Measurements from ENCODE around the gene AJM1. TPM values are rescaled to one million over a fixed set of nuclear protein-coding genes. Genes with fewer than 3 reads are reported as not detected.
"Not testable (repeated sequence)": the region's sequence is repeated elsewhere in the genome, so short reads cannot be mapped to it uniquely, and the experiment has no call there.

The AJM1 gene
- total RNA-seq, 1 donor from 2014 or later = 7.4 TPM

GRCh38 chr9:136863623-136864273 is 21.5 kb downstream of the AJM1 start:
- DNase-seq (ENCODE audit: low spot score) = no peak
- Mint-ChIP-seq H3K27me3 (ENCODE audit: low read depth) (no peaks in the 10 kb centered on the region), H3K9me3 (ENCODE audit: low read depth) (no peaks in the 10 kb centered on the region), H3K27ac (ENCODE audit: unreplicated experiment) (no peak overlapping the region), H3K4me1 (ENCODE audit: low read depth) (peaks cover 14% of the 10 kb centered on the region), H3K36me3 (ENCODE audit: low read depth) (peaks cover 6% of the 10 kb centered on the region), H3K4me3 (ENCODE audit: unreplicated experiment) (no peak overlapping the region)
- TF ChIP-seq CTCF (IDR thresholded peaks at IDR 0.05) = no peak

GRCh38 chr9:136865041-136865767 is 22.9 kb downstream of the AJM1 start:
- H3K27me3 Mint-ChIP-seq (ENCODE audit: low read depth) = no peaks in the 10 kb centered on the region
- no peak for DNase-seq (ENCODE audit: low spot score)
- peak overlapping the region; percentile 79 for H3K4me3 Mint-ChIP-seq (ENCODE audit: unreplicated experiment)
- H3K27ac Mint-ChIP-seq (ENCODE audit: unreplicated experiment) = peak overlapping the region; percentile 74
- peaks cover 14% of the 10 kb centered on the region for H3K4me1 Mint-ChIP-seq (ENCODE audit: low read depth)
- no peak for TF ChIP-seq CTCF (IDR thresholded peaks at IDR 0.05)
- H3K9me3 Mint-ChIP-seq (ENCODE audit: low read depth) = no peaks in the 10 kb centered on the region
- peaks cover 6% of the 10 kb centered on the region for H3K36me3 Mint-ChIP-seq (ENCODE audit: low read depth)

- peak overlapping the region; percentile 79 for H3K4me3 Mint-ChIP-seq (ENCODE audit: unreplicated experiment)
- TF ChIP-seq CTCF (IDR thresholded peaks at IDR 0.05) = no peak
- peaks cover 11% of the 10 kb centered on the region for H3K4me1 Mint-ChIP-seq (ENCODE audit: low read depth)
- DNase-seq (ENCODE audit: low spot score) = no peak
- peaks cover 6% of the 10 kb centered on the region for H3K36me3 Mint-ChIP-seq (ENCODE audit: low read depth)
- no peaks in the 10 kb centered on the region for H3K9me3 Mint-ChIP-seq (ENCODE audit: low read depth)
- no peaks in the 10 kb centered on the region for H3K27me3 Mint-ChIP-seq (ENCODE audit: low read depth)
- peak overlapping the region; percentile 74 for H3K27ac Mint-ChIP-seq (ENCODE audit: unreplicated experiment)
Observed at GRCh38 chr9:136865768-136866103, 23.5 kb downstream of the AJM1 start.

GRCh38 chr9:136866898-136867421 is 24.7 kb downstream of the AJM1 start:
- H3K4me1 Mint-ChIP-seq (ENCODE audit: low read depth) = peaks cover 11% of the 10 kb centered on the region
- H3K27ac Mint-ChIP-seq (ENCODE audit: unreplicated experiment) = peak overlapping the region; percentile 63
- not testable (repeated sequence) for H3K9me3 Mint-ChIP-seq (ENCODE audit: low read depth); DNase-seq (ENCODE audit: low spot score); H3K36me3 Mint-ChIP-seq (ENCODE audit: low read depth); H3K27me3 Mint-ChIP-seq (ENCODE audit: low read depth)
- H3K4me3 Mint-ChIP-seq (ENCODE audit: unreplicated experiment) = peak overlapping the region; percentile 65

- Mint-ChIP-seq H3K4me3 (ENCODE audit: unreplicated experiment) (peak overlapping the region; percentile 41), H3K27ac (ENCODE audit: unreplicated experiment) (no peak overlapping the region), H3K9me3 (ENCODE audit: low read depth) (no peaks in the 10 kb centered on the region), H3K4me1 (ENCODE audit: low read depth) (peaks cover 11% of the 10 kb centered on the region), H3K36me3 (ENCODE audit: low read depth) (peaks cover 5% of the 10 kb centered on the region), H3K27me3 (ENCODE audit: low read depth) (no peaks in the 10 kb centered on the region)
- no peak for TF ChIP-seq CTCF (IDR thresholded peaks at IDR 0.05)
- DNase-seq (ENCODE audit: low spot score) = no peak
Observed at GRCh38 chr9:136867480-136867879, 25.2 kb downstream of the AJM1 start.
